GM19395 (cell line): Measurements from ENCODE around the gene DMTF1.
A peak's percentile ranks its signal among the peaks of the same experiment; 100 is the strongest.

Experiments
- ATAC-seq: cut with Tn5 transposase; IDR thresholded peaks from one replicate; pipeline ENCODE4 v1.9.1; 2021; ENCODE audit warnings: mild to moderate bottlenecking, moderate library complexity; ENCODE audit not compliant: unreplicated experiment

DMTF1 gene

DNA sequence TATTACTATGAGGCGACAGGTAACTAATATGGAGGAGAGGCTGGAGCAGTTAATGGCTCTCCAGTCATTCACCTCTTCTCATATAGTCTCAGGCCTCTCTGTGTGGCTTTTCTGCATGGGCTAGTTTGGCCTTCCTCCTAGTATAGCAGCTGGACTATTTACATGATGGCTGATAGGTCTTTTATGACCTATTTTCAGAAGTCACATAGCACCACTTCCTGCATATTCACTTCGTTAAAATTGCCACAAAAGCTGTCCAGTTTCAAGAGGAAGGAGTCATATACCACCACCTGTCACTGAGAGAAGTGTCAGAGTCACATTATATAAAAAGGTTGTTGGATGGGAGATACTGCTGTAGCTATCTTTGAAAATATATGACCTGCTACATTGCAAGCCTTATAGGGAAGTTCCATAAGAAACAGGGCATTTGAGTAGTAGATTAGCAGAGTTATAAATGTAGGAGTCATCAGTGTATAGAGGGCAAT, 8.0 kb upstream of the DMTF1 start:
- ATAC-seq: peak; percentile 97

DNA sequence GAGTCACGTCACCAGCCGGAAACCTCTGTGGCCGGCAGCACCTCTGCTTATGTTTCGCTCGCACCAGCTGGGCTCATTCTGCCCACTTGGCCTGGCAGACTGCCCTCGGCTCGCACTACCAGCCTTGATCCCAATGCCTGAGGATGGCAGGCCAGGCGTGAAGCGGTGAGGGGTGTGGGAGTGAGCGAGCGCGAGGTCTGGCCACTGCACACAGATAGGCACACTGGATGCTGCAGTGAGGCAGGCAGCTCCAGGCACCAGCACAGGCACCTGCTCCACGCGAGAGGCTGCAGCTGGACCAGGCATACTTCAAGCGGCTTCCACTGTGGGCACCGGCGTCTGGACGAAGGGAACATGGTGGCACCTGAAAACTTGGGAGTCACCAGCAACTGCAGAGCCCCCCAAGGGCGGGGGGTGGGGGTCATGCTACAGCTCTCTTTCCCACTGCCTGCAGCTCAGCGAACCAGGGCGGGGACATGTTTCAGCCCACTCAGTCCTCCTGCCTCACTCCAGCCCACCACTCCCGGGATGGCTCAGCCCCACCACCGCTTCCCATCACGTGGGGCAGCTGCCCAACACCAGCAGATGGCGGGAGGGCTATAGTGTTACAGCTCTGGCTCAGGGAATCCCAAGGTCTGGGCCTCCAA, 5.4 kb upstream of the DMTF1 start:
- ATAC-seq: no peak

DNA sequence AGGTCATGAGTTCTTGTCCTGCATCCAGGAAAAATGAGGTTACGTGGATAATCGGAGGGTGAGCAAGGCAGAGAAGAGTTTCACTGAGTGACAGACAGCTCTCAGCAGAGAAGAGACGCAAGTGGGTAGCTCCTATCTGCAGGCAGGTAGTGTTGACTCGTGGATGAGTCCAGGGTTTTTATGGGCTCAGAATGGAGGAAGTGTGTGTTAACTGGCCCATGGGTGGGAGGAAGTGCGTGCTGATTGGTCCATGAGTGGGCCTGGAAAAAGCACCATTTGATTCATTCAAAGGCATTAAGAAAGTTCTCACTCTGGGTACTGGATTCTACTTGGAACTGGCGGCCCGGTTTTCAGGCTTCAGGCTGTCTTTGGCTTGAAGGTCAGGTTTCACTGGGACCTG, 4.8 kb upstream of the DMTF1 start:
- no peak for ATAC-seq

GRCh38 chr7:87148332-87148955, 3.8 kb upstream of the DMTF1 start:
- ATAC-seq: no peak

DNA sequence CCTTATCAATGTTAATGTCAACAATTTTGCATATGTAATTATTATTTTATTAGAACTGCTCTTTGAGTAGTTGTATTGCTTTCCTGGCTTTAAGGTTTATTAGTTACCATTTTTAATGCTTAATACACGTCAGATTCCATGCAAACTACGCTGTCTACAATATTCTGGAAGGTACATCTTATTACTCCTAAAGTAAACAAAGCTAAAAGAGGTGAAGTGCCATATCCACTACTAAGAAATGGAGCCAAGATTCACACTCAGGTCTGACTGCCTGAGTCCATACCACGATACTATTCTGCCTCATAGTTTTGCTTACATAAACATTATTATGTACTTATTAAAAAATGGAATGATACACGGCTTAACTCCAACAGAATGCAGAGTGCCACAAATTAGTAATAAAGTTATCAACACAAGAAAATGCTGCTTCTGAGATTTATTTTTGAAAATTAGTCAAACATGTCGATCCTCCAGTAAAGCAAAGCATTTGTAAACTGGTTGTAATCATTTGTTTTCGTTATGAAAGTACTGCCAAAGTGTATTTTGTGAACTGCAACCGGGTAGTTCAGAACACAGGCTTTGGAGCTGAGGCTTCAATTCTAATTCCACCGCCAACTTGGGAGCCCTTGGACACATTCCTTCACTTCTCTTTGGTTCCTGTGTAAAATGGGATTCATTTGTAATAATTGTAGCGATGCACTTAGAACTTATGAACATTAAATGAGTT, 1.1 kb upstream of the DMTF1 start:
- ATAC-seq: no peak

- ATAC-seq: peak; percentile 48
These were observed 533 bp upstream of the DMTF1 start for GRCh38 chr7:87151729-87152111.

- peak; percentile 20 for ATAC-seq
These were observed 816 bp downstream of the DMTF1 start for GRCh38 chr7:87152897-87153641.

- no peak for ATAC-seq
These were observed 1.9 kb downstream of the DMTF1 start for GRCh38 chr7:87154166-87154565.

- no peak for ATAC-seq
These were observed 2.3 kb downstream of the DMTF1 start for GRCh38 chr7:87154569-87154968.

GRCh38 chr7:87155788-87156187, 3.5 kb downstream of the DMTF1 start:
- no peak for ATAC-seq

- no peak for ATAC-seq
These were observed 4.5 kb downstream of the DMTF1 start for GRCh38 chr7:87156709-87157108.

GRCh38 chr7:87159538-87159937, 7.3 kb downstream of the DMTF1 start:
- peak; percentile 39 for ATAC-seq

DNA sequence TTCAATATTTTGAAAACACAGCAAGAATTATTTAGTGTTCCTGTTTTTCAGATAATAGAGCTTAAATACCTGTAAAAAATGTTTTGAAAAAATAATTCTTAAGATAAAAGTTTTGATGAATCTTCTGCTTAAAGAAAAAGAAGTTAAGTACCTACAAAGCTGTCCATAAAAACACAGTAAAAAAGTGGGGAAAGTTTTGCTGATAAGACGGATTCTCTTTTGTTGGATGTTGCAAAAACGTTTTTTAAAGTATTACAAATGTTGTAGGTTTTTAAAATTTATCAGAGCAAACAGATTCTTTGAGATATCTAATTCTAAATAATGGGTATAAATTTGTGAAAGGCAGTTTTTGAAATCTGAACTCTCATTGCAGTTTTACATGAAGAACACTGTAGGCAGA, 12.2 kb downstream of the DMTF1 start:
- ATAC-seq: no peak

GRCh38 chr7:87170828-87171227, 18.6 kb downstream of the DMTF1 start:
- ATAC-seq: peak; percentile 54

- ATAC-seq: peak; percentile 52
These were observed 19.2 kb downstream of the DMTF1 start for GRCh38 chr7:87171282-87171934.

- no peak for ATAC-seq
These were observed 21.2 kb downstream of the DMTF1 start for GRCh38 chr7:87173471-87173870.

GRCh38 chr7:87178320-87178719, 26.1 kb downstream of the DMTF1 start:
- ATAC-seq: no peak

GRCh38 chr7:87179180-87179579, 26.9 kb downstream of the DMTF1 start:
- ATAC-seq: no peak

GRCh38 chr7:87187120-87187519, 34.9 kb downstream of the DMTF1 start:
- no peak for ATAC-seq

DNA sequence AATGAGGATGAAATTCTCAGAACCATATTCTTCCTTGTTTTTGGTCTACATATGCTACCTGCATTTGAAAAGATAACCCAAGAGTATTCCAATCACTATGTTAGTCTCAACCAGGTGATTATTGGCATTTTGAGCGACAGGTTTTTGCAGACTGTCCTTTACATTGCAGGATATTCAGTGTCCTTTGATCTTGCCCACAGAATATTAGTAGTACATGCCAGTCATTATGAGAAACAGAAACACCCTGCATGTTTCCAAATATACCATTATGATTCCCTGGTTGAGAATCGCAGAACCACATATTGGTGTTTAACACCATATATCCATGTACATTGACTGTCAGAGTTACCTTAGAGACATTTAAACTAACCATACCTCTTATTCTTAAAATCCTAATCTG, 36.7 kb downstream of the DMTF1 start:
- no peak for ATAC-seq

GRCh38 chr7:87190783-87191182, 38.5 kb downstream of the DMTF1 start:
- no peak for ATAC-seq
